ENCODE results near the gene PTTG2. TPM values are rescaled to one million over a fixed set of nuclear protein-coding genes. Genes with fewer than 3 reads are reported as not detected.

Gene PTTG2
- total and polyA plus RNA-seq, 2 experiments from 2014 or later, result 1.1 TPM; not detected in 1

GRCh38 chr4:37976507-37976906 is 16.3 kb downstream of the PTTG2 start (continued):
- TF ChIP-seq ZNF462 (CRISPR knock-in tag; IDR thresholded peaks at IDR 0.05), result no peak
- no peak for TF ChIP-seq ZNF331 (CRISPR knock-in tag; IDR thresholded peaks at IDR 0.05; ENCODE audit: low read depth)
- TF ChIP-seq EZH2phosphoT487 (IDR thresholded peaks at IDR 0.05; ENCODE audit: unreplicated experiment), result no peak
- no peak for TF ChIP-seq POLR2AphosphoS5 (IDR thresholded peaks at IDR 0.05; ENCODE audit: low read depth)
- no peak for TF ChIP-seq EZH2 (IDR thresholded peaks at IDR 0.05; ENCODE audit: low read depth, unreplicated experiment)
- no peak for TF ChIP-seq JUNB (IDR thresholded peaks at IDR 0.05; ENCODE audit: unreplicated experiment)

- peak overlapping the region; percentile 23; the same call in 1 of the 2 replicates for H2AFZ ChIP-seq
- Mint-ChIP-seq H3K27me3 (ENCODE audit: insufficient read depth, low read depth, poor library complexity) (peaks cover 15% of the 10 kb centered on the region), H3K27ac (peak overlapping the region; percentile 79), H3K4me1 (peaks cover 41% of the 10 kb centered on the region), H3K9me3 (peaks cover 6% of the 10 kb centered on the region; the same call in 2 of the 3 replicates), H3K36me3 (ENCODE audit: low read depth) (no peaks in the 10 kb centered on the region), H3K4me3 (peak overlapping the region; percentile 76)
- no peaks in the 10 kb centered on the region for H3K27me3 ChIP-seq (ENCODE audit: insufficient read depth)
- DNase-seq (ENCODE audit: low spot score) (peak; percentile 85), ATAC-seq (peak; percentile 84)
- peaks cover 7% of the 10 kb centered on the region; the same call in 1 of the 2 replicates for H4K20me1 ChIP-seq (replicated peaks; ENCODE audit: insufficient read depth)
- peaks cover 8% of the 10 kb centered on the region for H3F3A ChIP-seq (replicated peaks; ENCODE audit: low read depth)
- H3K27ac ChIP-seq (ENCODE audit: low read depth), result peak overlapping the region; percentile 96
- H3K9me2 ChIP-seq (ENCODE audit: insufficient read depth), result no peaks in the 10 kb centered on the region
- H3K4me1 ChIP-seq (ENCODE audit: insufficient read depth), result peaks cover 43% of the 10 kb centered on the region
- peak overlapping the region; percentile 85 for H3K4me2 ChIP-seq
- peak overlapping the region; percentile 74 for H3K4me3 ChIP-seq
- H3K36me3 ChIP-seq (ENCODE audit: insufficient read depth), result no peaks in the 10 kb centered on the region
- H3K79me2 ChIP-seq (replicated peaks; ENCODE audit: insufficient read depth), result peaks cover 45% of the 10 kb centered on the region
- TF ChIP-seq ZNF114 (CRISPR knock-in tag; IDR thresholded peaks at IDR 0.05) (no peak), POLR2AphosphoS5 (IDR thresholded peaks at IDR 0.05; ENCODE audit: low read depth) (peak; percentile 50), CTCF (conservative IDR thresholded peaks at IDR 0.05; ENCODE audit: low read depth in 2 of 2) (peak in 1 of 2 experiments; percentile 61; a peak in 2 of 4 replicates), CREB1 (CRISPR knock-in tag; IDR thresholded peaks at IDR 0.05; ENCODE audit: low read depth) (no peak), ZNF331 (CRISPR knock-in tag; IDR thresholded peaks at IDR 0.05; ENCODE audit: low read depth) (no peak), REST (IDR thresholded peaks at IDR 0.05; ENCODE audit: unreplicated experiment) (no peak)
Measured at GRCh38 chr4:37976991-37977470, 16.8 kb downstream of the PTTG2 start.
